Neural cell (in vitro differentiated cells): ENCODE results near the gene SETD9.

ENCODE experiments used
- POLR2AphosphoS5 ChIP-seq: IDR thresholded peaks from 2 replicates; pipeline ENCODE4 v1.6.1; 2012
- TF ChIP-seq, protein P1 (sequence below): fragments of 450-650 bp; IDR thresholded peaks from 2 replicates; pipeline ENCODE4 v1.5.1; 2014; ENCODE audit warnings: antibody characterized with exemption, mild to moderate bottlenecking, moderate library complexity; ENCODE audit not compliant: poor library complexity, severe bottlenecking

DNA sequence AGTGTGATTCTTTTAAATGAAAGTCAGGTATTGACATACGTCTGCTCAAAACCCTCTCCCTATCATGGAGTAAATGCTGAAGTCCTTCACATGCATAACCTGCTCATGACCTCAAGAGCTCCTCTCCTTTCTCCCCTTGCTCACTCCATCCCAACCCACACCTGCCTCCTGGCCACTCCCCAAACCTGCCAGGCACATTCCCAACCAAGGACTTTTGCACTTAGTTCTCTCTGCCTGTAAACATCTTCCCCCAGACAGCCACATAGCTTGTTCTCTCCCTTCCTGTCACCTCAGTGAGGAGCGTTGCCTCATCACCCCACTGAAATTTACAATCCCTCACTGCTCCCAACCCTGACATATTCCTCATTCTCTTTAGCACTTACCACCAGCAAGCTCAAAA lies 8.7 kb downstream of the SETD9 start:
- TF ChIP-seq, protein P1, sequence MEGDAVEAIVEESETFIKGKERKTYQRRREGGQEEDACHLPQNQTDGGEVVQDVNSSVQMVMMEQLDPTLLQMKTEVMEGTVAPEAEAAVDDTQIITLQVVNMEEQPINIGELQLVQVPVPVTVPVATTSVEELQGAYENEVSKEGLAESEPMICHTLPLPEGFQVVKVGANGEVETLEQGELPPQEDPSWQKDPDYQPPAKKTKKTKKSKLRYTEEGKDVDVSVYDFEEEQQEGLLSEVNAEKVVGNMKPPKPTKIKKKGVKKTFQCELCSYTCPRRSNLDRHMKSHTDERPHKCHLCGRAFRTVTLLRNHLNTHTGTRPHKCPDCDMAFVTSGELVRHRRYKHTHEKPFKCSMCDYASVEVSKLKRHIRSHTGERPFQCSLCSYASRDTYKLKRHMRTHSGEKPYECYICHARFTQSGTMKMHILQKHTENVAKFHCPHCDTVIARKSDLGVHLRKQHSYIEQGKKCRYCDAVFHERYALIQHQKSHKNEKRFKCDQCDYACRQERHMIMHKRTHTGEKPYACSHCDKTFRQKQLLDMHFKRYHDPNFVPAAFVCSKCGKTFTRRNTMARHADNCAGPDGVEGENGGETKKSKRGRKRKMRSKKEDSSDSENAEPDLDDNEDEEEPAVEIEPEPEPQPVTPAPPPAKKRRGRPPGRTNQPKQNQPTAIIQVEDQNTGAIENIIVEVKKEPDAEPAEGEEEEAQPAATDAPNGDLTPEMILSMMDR = no peak
- no peak for TF ChIP-seq POLR2AphosphoS5
